Measurements from ENCODE around the gene NHS.

- TF ChIP-seq POLR2AphosphoS5 (IDR thresholded peaks at IDR 0.05; ENCODE audit: low read depth, low read length), result no peak
- TF ChIP-seq PPARG (CRISPR knock-in tag; conservative IDR thresholded peaks at IDR 0.05), result no peak
- no peak for TF ChIP-seq YY1 (IDR thresholded peaks at IDR 0.05; ENCODE audit: insufficient read depth, insufficient replicate concordance, low read depth, low read length)
Measured at GRCh38 chrX:17623750-17624149, 248.8 kb downstream of the NHS start.
